Activated CD8-positive, alpha-beta memory T cell treated with anti-CD3 and anti-CD28 coated beads, Interleukin-2, amount 50 U/mL, for 1 hour (primary cell): ENCODE results near the gene ANKFY1.
"Not testable (repeated sequence)": the region's sequence is repeated elsewhere in the genome, so short reads cannot be mapped to it uniquely, and the experiment has no call there.

Experiments used
- DNase-seq: peaks from one replicate; pipeline ENCODE4 v3.0.0-alpha.2; 2020; ENCODE audit errors: extremely low read depth

The ANKFY1 gene

GRCh38 chr17:4261452-4261851 is 2.3 kb downstream of the ANKFY1 start:
- no peak for DNase-seq

- DNase-seq = no peak
Measured at GRCh38 chr17:4258867-4259266, 4.9 kb downstream of the ANKFY1 start.

- DNase-seq = no peak
Measured at GRCh38 chr17:4256952-4257351, 6.8 kb downstream of the ANKFY1 start.

GRCh38 chr17:4255271-4255670 is 8.5 kb downstream of the ANKFY1 start:
- DNase-seq = not testable (repeated sequence)

- no peak for DNase-seq
Measured at GRCh38 chr17:4250887-4251286, 12.9 kb downstream of the ANKFY1 start.

GRCh38 chr17:4249452-4250029 is 14.2 kb downstream of the ANKFY1 start:
- DNase-seq = no peak

- DNase-seq = no peak
Measured at GRCh38 chr17:4248504-4249277, 15.1 kb downstream of the ANKFY1 start.

GRCh38 chr17:4247971-4248388 is 15.8 kb downstream of the ANKFY1 start:
- no peak for DNase-seq

GRCh38 chr17:4247361-4247970 is 16.3 kb downstream of the ANKFY1 start:
- no peak for DNase-seq

- no peak for DNase-seq
Measured at GRCh38 chr17:4246674-4247073, 17.1 kb downstream of the ANKFY1 start.

- no peak for DNase-seq
Measured at GRCh38 chr17:4241535-4241934, 22.2 kb downstream of the ANKFY1 start.

GRCh38 chr17:4236456-4236855 is 27.3 kb downstream of the ANKFY1 start:
- no peak for DNase-seq

- no peak for DNase-seq
Measured at GRCh38 chr17:4235372-4236279, 28.2 kb downstream of the ANKFY1 start.

GRCh38 chr17:4234401-4234800 is 29.4 kb downstream of the ANKFY1 start:
- DNase-seq = no peak

- no peak for DNase-seq
Measured at GRCh38 chr17:4233668-4234258, 30.0 kb downstream of the ANKFY1 start.

GRCh38 chr17:4232168-4232813 is 31.5 kb downstream of the ANKFY1 start:
- no peak for DNase-seq

- no peak for DNase-seq
Measured at GRCh38 chr17:4229627-4230541, 33.9 kb downstream of the ANKFY1 start.

GRCh38 chr17:4221899-4222659 is 41.7 kb downstream of the ANKFY1 start:
- no peak for DNase-seq

- no peak for DNase-seq
Measured at GRCh38 chr17:4221163-4221562, 42.6 kb downstream of the ANKFY1 start.
